ENCODE data around the gene UBXN11. TPM values are rescaled to one million over a fixed set of nuclear protein-coding genes. Genes with fewer than 3 reads are reported as not detected.
"Not testable (repeated sequence)": the region's sequence is repeated elsewhere in the genome, so short reads cannot be mapped to it uniquely, and the experiment has no call there.

UBXN11 gene
- total RNA-seq, 1 experiment from 2014 or later: 4.6 TPM

GRCh38 chr1:26317146-26317545 is 10.7 kb upstream of the UBXN11 start:
- DNase-seq (ENCODE audit: low read depth, low spot score): no peak
- in situ Hi-C loops (cut with HindIII; ENCODE audit: low pct_unique_long_range_greater_than_20kb, low sequenced_read_pairs): no loop called here

- in situ Hi-C loops (cut with HindIII; ENCODE audit: low pct_unique_long_range_greater_than_20kb, low sequenced_read_pairs): no loop called here
These were observed 9.7 kb upstream of the UBXN11 start for GRCh38 chr1:26315874-26316850.

GRCh38 chr1:26314501-26314900 is 8.1 kb upstream of the UBXN11 start:
- in situ Hi-C loops (cut with HindIII; ENCODE audit: low pct_unique_long_range_greater_than_20kb, low sequenced_read_pairs): no loop called here
- no peak for DNase-seq (ENCODE audit: low read depth, low spot score)

More at GRCh38 chr1:26315874-26316850, 9.7 kb upstream of the UBXN11 start:
- no peak for DNase-seq (ENCODE audit: low read depth, low spot score)

GRCh38 chr1:26307966-26308899 is 1.8 kb upstream of the UBXN11 start:
- in situ Hi-C loops (cut with HindIII; ENCODE audit: low pct_unique_long_range_greater_than_20kb, low sequenced_read_pairs); DNase-seq (ENCODE audit: low read depth, low spot score): not testable (repeated sequence)

- in situ Hi-C loops (cut with HindIII; ENCODE audit: low pct_unique_long_range_greater_than_20kb, low sequenced_read_pairs): no loop called here
- no peak for DNase-seq (ENCODE audit: low read depth, low spot score)
These were observed 936 bp upstream of the UBXN11 start for GRCh38 chr1:26307363-26307781.

- no peak for DNase-seq (ENCODE audit: low read depth, low spot score)
- in situ Hi-C loops (cut with HindIII; ENCODE audit: low pct_unique_long_range_greater_than_20kb, low sequenced_read_pairs): no loop called here
These were observed 658 bp downstream of the UBXN11 start for GRCh38 chr1:26305667-26306289.

GRCh38 chr1:26302733-26303405 is 3.6 kb downstream of the UBXN11 start:
- no peak for DNase-seq (ENCODE audit: low read depth, low spot score)
- in situ Hi-C loops (cut with HindIII; ENCODE audit: low pct_unique_long_range_greater_than_20kb, low sequenced_read_pairs): no loop called here

GRCh38 chr1:26300578-26301275 is 5.7 kb downstream of the UBXN11 start:
- no peak for DNase-seq (ENCODE audit: low read depth, low spot score)

GRCh38 chr1:26297791-26298124 is 8.7 kb downstream of the UBXN11 start:
- DNase-seq (ENCODE audit: low read depth, low spot score): no peak
- in situ Hi-C loops (cut with HindIII; ENCODE audit: low pct_unique_long_range_greater_than_20kb, low sequenced_read_pairs): no loop called here

More at GRCh38 chr1:26300578-26301275, 5.7 kb downstream of the UBXN11 start:
- in situ Hi-C loops (cut with HindIII; ENCODE audit: low pct_unique_long_range_greater_than_20kb, low sequenced_read_pairs): no loop called here

GRCh38 chr1:26297057-26297790 is 9.2 kb downstream of the UBXN11 start:
- in situ Hi-C loops (cut with HindIII; ENCODE audit: low pct_unique_long_range_greater_than_20kb, low sequenced_read_pairs): no loop called here
- no peak for DNase-seq (ENCODE audit: low read depth, low spot score)

- in situ Hi-C loops (cut with HindIII; ENCODE audit: low pct_unique_long_range_greater_than_20kb, low sequenced_read_pairs): no loop called here
- DNase-seq (ENCODE audit: low read depth, low spot score): no peak
These were observed 9.9 kb downstream of the UBXN11 start for GRCh38 chr1:26296340-26297056.

- in situ Hi-C loops (cut with HindIII; ENCODE audit: low pct_unique_long_range_greater_than_20kb, low sequenced_read_pairs): no loop called here
- no peak for DNase-seq (ENCODE audit: low read depth, low spot score)
These were observed 11.0 kb downstream of the UBXN11 start for GRCh38 chr1:26295194-26296138.

GRCh38 chr1:26293911-26294463 is 12.4 kb downstream of the UBXN11 start:
- in situ Hi-C loops (cut with HindIII; ENCODE audit: low pct_unique_long_range_greater_than_20kb, low sequenced_read_pairs): no loop called here
- no peak for DNase-seq (ENCODE audit: low read depth, low spot score)

- DNase-seq (ENCODE audit: low read depth, low spot score); in situ Hi-C loops (cut with HindIII; ENCODE audit: low pct_unique_long_range_greater_than_20kb, low sequenced_read_pairs): not testable (repeated sequence)
These were observed 13.7 kb downstream of the UBXN11 start for GRCh38 chr1:26292735-26293134.
